Stimulated activated CD4-positive, alpha-beta T cell treated with anti-CD3 and anti-CD28 coated beads, TNF-alpha, amount 100 ng/mL, for 24 hours (primary cell): ENCODE data around the gene HNRNPCL2.
"Not testable (repeated sequence)": the region's sequence is repeated elsewhere in the genome, so short reads cannot be mapped to it uniquely, and the experiment has no call there.

Experiments
- DNase-seq, 3 experiments: peaks; one replicate each; pipeline ENCODE4 v3.0.0-alpha.2; 2020; ENCODE audit warnings: low read depth in 3 of 3

HNRNPCL2 gene

GRCh38 chr1:13116754-13117153 is at the start of gene HNRNPCL2:
HNRNPCL2 (minus strand) TSS chr1:13116854; CDS start chr1:13116400, 454 bp downstream.
- DNase-seq = not testable (repeated sequence)

- DNase-seq = not testable (repeated sequence)
These were observed 48.9 kb upstream of the HNRNPCL2 start, which contains the start of gene HNRNPCL4 for GRCh38 chr1:13165531-13165930. HNRNPCL4 (minus strand) TSS chr1:13165631; CDS start chr1:13165467, 164 bp downstream.

GRCh38 chr1:13155909-13156308 is 39.3 kb upstream of the HNRNPCL2 start, which contains the start of gene PRAMEF26:
PRAMEF26 (minus strand) TSS chr1:13156009; CDS start chr1:13153095, 2,914 bp downstream.
- DNase-seq = not testable (repeated sequence)

GRCh38 chr1:13070474-13070873 is 46.2 kb downstream of the HNRNPCL2 start, which contains the start of gene PRAMEF25:
PRAMEF25 (plus strand) TSS chr1:13070774; CDS start chr1:13073694, 2,920 bp downstream.
- not testable (repeated sequence) for DNase-seq
